K562 (cell line): ENCODE results near the gene TRPV5. TPM values are rescaled to one million over a fixed set of nuclear protein-coding genes. Genes with fewer than 3 reads are reported as not detected.
A peak's percentile ranks its signal among the peaks of the same experiment; 100 is the strongest.

Experiments
- ATAC-seq: fragments of 200-7000 bp; cut with Tn5 transposase; 3 replicates; pipeline ENCODE4 v1.9.1; 2020; ENCODE audit warnings: moderate library complexity
- BruUV-seq: library from RNA; stranded (reverse); fragments of 400-500 nt; replicated peaks from 2 replicates; lab custom pipeline; 2021; lab: Mats Ljungman, UMichigan
- CTCF ChIA-PET: fragments of 300-600 bp; formaldehyde crosslinking; extraction: SDS; loops from one replicate; lab custom pipeline; 2021; ENCODE audit warnings: low intra/inter-chr PET ratio; lab: Yijun Ruan, JAX
- POLR2A ChIA-PET: fragments of 300-600, 350-650 bp; sonication (Branson Sonifier 250); formaldehyde crosslinking; extraction: SDS; loops from one replicate; lab custom pipeline; 2021; ENCODE audit warnings: antibody characterized with exemption, inconsistent platforms; lab: Yijun Ruan, JAX
- DNase-seq, 4 experiments: peaks; one replicate each; pipeline versions ENCODE4 v3.0.0 to v3.0.0-alpha.2; 2011 to 2018; ENCODE audit warnings: low spot score in 3 of 4, mixed read lengths in 3 of 4; ENCODE audit errors: extremely low read depth in 1 of 4
- FAIRE-seq: peaks from 2 replicates; lab custom pipeline; 2011; peaks lifted over from hg19 to GRCh38; lab: Jason Lieb, UNC
- H2AFZ ChIP-seq: 2 replicates; pipeline ENCODE4 v1.6.0; 2011; ENCODE audit warnings: low read depth, low read length, control low read depth, inconsistent platforms
- H3K27ac ChIP-seq: fragments of 200-600 bp; 3 replicates; pipeline ENCODE4 v1.8.0; 2011; ENCODE audit warnings: low read depth, mild to moderate bottlenecking, control low read depth, inconsistent platforms, low read length, moderate library complexity, mixed read lengths; ENCODE audit errors: extremely low read depth
- H3K27me3 ChIP-seq, 2 experiments: fragments of 300-600 bp in 1 of 2; 2 replicates in 1 of 2; 3 replicates in 1 of 2; pipeline versions ENCODE4 v1.6.0 to v1.8.0; 2011; ENCODE audit warnings: inconsistent platforms in 2 of 2, low read length in 2 of 2, mild to moderate bottlenecking in 1 of 2, mixed read lengths in 1 of 2, moderate library complexity in 1 of 2; ENCODE audit not compliant: control insufficient read depth in 2 of 2, insufficient read depth in 2 of 2
- H3K36me3 ChIP-seq: fragments of 300-600 bp; 3 replicates; pipeline ENCODE4 v1.8.0; 2011; ENCODE audit warnings: mild to moderate bottlenecking, low read length, inconsistent platforms; ENCODE audit not compliant: control insufficient read depth, insufficient read depth
- H3K4me1 ChIP-seq, 2 experiments: fragments of 200-600 bp in 1 of 2; replicated peaks in 1 of 2; 2 replicates in 1 of 2; 3 replicates in 1 of 2; pipeline versions ENCODE4 v1.5.1 to v1.8.0; 2011; ENCODE audit warnings: inconsistent platforms in 2 of 2, low read length in 2 of 2, mild to moderate bottlenecking in 1 of 2, mixed read lengths in 1 of 2, moderate library complexity in 1 of 2; ENCODE audit not compliant: control insufficient read depth in 2 of 2, insufficient read depth in 2 of 2
- H3K4me2 ChIP-seq: 2 replicates; pipeline ENCODE4 v1.6.1; 2011; ENCODE audit warnings: low read length, control low read depth, inconsistent platforms, mixed read lengths; ENCODE audit not compliant: insufficient read depth
- H3K4me3 ChIP-seq: fragments of 200-600 bp; sonication (generic), shearing (Covaris generic); 2 replicates; pipeline ENCODE4 v1.5.1; 2016; ENCODE audit warnings: control low read depth, inconsistent platforms
- H3K79me2 ChIP-seq: fragments of 200-600 bp; 3 replicates; pipeline ENCODE4 v1.8.0; 2011; ENCODE audit warnings: low read length, inconsistent platforms; ENCODE audit not compliant: control insufficient read depth, insufficient read depth
- H3K9ac ChIP-seq, 2 experiments: 2 replicates each; pipeline versions ENCODE4 v1.6.0 to v1.6.1; 2011; ENCODE audit warnings: low read depth in 2 of 2, low read length in 2 of 2, control low read depth in 1 of 2, inconsistent platforms in 1 of 2, mild to moderate bottlenecking in 1 of 2, mixed read lengths in 1 of 2; ENCODE audit not compliant: insufficient read depth in 1 of 2
- H3K9me1 ChIP-seq: one replicate; pipeline ENCODE4 v1.6.0; 2011; ENCODE audit warnings: inconsistent platforms, mild to moderate bottlenecking, low read length, moderate library complexity; ENCODE audit not compliant: control insufficient read depth, insufficient read depth
- H3K9me3 ChIP-seq: replicated peaks from 2 replicates; pipeline ENCODE4 v1.5.1; 2011; ENCODE audit warnings: low read depth, low read length, inconsistent platforms; ENCODE audit not compliant: control insufficient read depth, insufficient read depth
- H4K20me1 ChIP-seq: replicated peaks from 2 replicates; pipeline ENCODE4 v1.6.1; 2011; ENCODE audit warnings: low read length, inconsistent platforms, mixed read lengths; ENCODE audit not compliant: control insufficient read depth, insufficient read depth
- CC2D1A ChIP-seq: fragments of 450-650 bp; IDR thresholded peaks from 2 replicates; pipeline ENCODE4 v1.6.1; 2017; ENCODE audit warnings: mild to moderate bottlenecking
- E2F8 ChIP-seq: fragments of 450-650 bp; IDR thresholded peaks from 2 replicates; pipeline ENCODE4 v1.7.1; 2018; ENCODE audit warnings: mild to moderate bottlenecking, low read depth; ENCODE audit not compliant: partially characterized antibody
- ETV5 ChIP-seq: sonication (generic); formaldehyde crosslinking; IDR thresholded peaks from 2 replicates; pipeline ENCODE4 v1.4.0; 2020; ENCODE audit warnings: low read depth, mild to moderate bottlenecking, missing genetic modification reagents
- HOMEZ ChIP-seq: fragments of 250-450 bp; sonication (Bioruptor Pico); IDR thresholded peaks from 2 replicates; pipeline ENCODE4 v1.4.0; 2020; ENCODE audit warnings: mild to moderate bottlenecking, moderate library complexity
- KDM5B ChIP-seq: fragments of 200-600 bp; sonication (generic); IDR thresholded peaks from 2 replicates; pipeline ENCODE4 v1.6.1; 2012; ENCODE audit warnings: low read depth, mild to moderate bottlenecking, moderate library complexity, low read length, control low read depth, inconsistent platforms; ENCODE audit not compliant: insufficient replicate concordance
- REST ChIP-seq, 2 experiments: fragments of 450-650 bp; formaldehyde crosslinking in 1 of 2; IDR thresholded peaks; 2 replicates each; pipeline versions ENCODE4 v1.4.0 to v1.6.1; 2014 to 2020; ENCODE audit warnings: mild to moderate bottlenecking in 2 of 2, borderline replicate concordance in 1 of 2, low read depth in 1 of 2
- WGBS: fragments of 100-300 bp; shearing (Covaris generic); methylation state at CpG from one replicate; pipeline ENCODE4 v1.1.6; 2016; ENCODE audit warnings: low coverage, mixed read lengths; ENCODE audit not compliant: insufficient coverage; ENCODE audit errors: missing lambda C conversion rate; 5-methylcytosine and 5-hydroxymethylcytosine counted together
- in situ Hi-C: fragments of 300-500 bp; cut with MboI; formaldehyde crosslinking; loops from 4 replicates; pipeline ENCODE4 v1.15.0; 2018; ENCODE audit warnings: inconsistent platforms, mixed read lengths
- intact Hi-C: fragments of 100-400 bp; cut with micrococcal nuclease; formaldehyde crosslinking; loops from 2 replicates; pipeline ENCODE4 v1.14.2; 2022
- polyA plus RNA-seq, 8 experiments: library from polyadenylated mRNA; depleted of rRNA in 4 of 8; stranded (reverse) in 5 of 8; unstranded in 3 of 8; fragments of >200 nt; fragmentation: Nextera tagmentation in 2 of 8; fragmentation: Illumina TruSeq in 1 of 8; extraction: Ambion mirVana in 2 of 8; extraction: Trizol in 1 of 8; gene quantifications; 2 replicates each; pipeline versions ENCODE4 v1.2.1 to v1.2.3, GENCODE V29; 2011 to 2014; ENCODE audit warnings: inconsistent platforms in 1 of 8, missing spikeins in 1 of 8
- total RNA-seq, 7 experiments: library from RNA; depleted of rRNA in 6 of 7; stranded (reverse); fragments of >200 nt in 6 of 7; fragmentation: Illumina TruSeq in 2 of 7; extraction: Trizol in 2 of 7; gene quantifications; 2 replicates each; pipeline versions ENCODE4 v1.2.1 to v1.2.3, GENCODE V29; 2011 to 2021; ENCODE audit warnings: low replicate concordance in 1 of 7

The TRPV5 gene
- total and polyA plus RNA-seq, 9 of the 15 experiments (the other 6 are each of a cell fraction or from before 2014, with no cell fraction given) = not detected

DNA sequence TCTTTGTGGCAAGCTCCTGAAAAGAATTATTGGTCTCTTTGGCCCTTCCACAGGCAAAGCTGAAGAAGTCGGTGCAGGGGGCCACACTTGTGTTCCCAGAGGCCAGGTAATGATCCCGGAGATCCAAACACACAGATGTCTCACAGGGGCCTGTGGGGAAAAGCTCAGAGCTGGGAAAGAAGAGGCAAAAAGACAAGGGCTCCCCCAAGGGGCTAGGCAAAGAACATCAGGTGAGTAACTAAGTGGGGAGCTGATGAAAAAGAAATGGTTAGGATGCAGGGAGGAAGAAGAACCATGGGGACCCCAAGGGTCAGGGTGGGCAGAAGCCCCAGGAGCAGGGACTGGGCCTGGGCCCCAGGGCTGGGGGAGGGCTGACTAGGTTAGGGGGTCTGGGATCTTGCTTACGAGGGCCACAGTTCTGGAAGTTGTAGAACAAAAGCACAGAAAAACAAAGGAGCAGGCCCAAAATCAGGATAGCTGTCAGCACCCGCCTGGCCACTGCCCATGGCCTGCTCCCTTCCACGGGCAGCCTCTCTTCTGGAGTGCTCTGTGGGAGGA, 27.5 kb upstream of the TRPV5 start:
- H3K27me3 ChIP-seq = no peaks in the 10 kb centered on the region
- H3K9me3 ChIP-seq = no peaks in the 10 kb centered on the region
- FAIRE-seq (no peak), DNase-seq (peak; percentile 71 to 77 (median 74)), ATAC-seq (peak; percentile 69)
- peak overlapping the region; percentile 98 for H3K4me2 ChIP-seq
- peaks cover 43% of the 10 kb centered on the region for H3K36me3 ChIP-seq
- in situ Hi-C loops = no loop called here
- H3K4me3 ChIP-seq = peak overlapping the region; percentile 56
- WGBS = 23% methylated on average over 5 of the region's 5 CpGs
- peak overlapping the region; percentile 73 to 75 for H3K9ac ChIP-seq
- no TSS peak for BruUV-seq
- H4K20me1 ChIP-seq = peaks cover 15% of the 10 kb centered on the region
- peak overlapping the region; percentile 74; the same call in 1 of the 3 replicates for H3K27ac ChIP-seq
- no peaks in the 10 kb centered on the region for H3K9me1 ChIP-seq
- intact Hi-C loops = loop anchor here (1.0 to 2.0 kb wide), 4 partner anchors 22 to 107 kb away; partner anchors contain the start of gene LLCFC1
- 0 out of 2 replicates have a peak overlapping the region, but pooled peaks have one; percentile 91 for H2AFZ ChIP-seq
- peaks cover 44 to 79% of the 10 kb centered on the region in 2 experiments for H3K4me1 ChIP-seq
- peaks cover 25% of the 10 kb centered on the region for H3K79me2 ChIP-seq
- ChIA-PET CTCF (interaction anchor here (1.3 to 3.1 kb wide), 2 partner anchors 42 to 80 kb away, joined by 4 to 15 read pairs; no protein-coding TSS in a partner anchor), POLR2A (interaction anchor here (0.7 to 3.1 kb wide), 12 partner anchors 9 to 519 kb away, joined by 3 to 13 read pairs (median 6); no protein-coding TSS in a partner anchor)
- TF ChIP-seq ETV5 (CRISPR knock-in tag) (no peak), E2F8 (no peak), HOMEZ (CRISPR knock-in tag) (no peak), KDM5B (peak; percentile 38), CC2D1A (0 out of 2 replicates have a peak, but pooled peaks have one; percentile 20), REST (IDR thresholded peaks at IDR 0.05; ENCODE audit: borderline replicate concordance) (peak; percentile 30; the same call in 1 of the 2 replicates), REST (CRISPR knock-in tag; IDR thresholded peaks at IDR 0.05; ENCODE audit: low read depth) (no peak)
